ENCODE measurements around the gene OGFR. TPM values are rescaled to one million over a fixed set of nuclear protein-coding genes. Genes with fewer than 3 reads are reported as not detected.

Gene OGFR
- total RNA-seq, 1 experiment from 2014 or later = 73.6 TPM

DNA sequence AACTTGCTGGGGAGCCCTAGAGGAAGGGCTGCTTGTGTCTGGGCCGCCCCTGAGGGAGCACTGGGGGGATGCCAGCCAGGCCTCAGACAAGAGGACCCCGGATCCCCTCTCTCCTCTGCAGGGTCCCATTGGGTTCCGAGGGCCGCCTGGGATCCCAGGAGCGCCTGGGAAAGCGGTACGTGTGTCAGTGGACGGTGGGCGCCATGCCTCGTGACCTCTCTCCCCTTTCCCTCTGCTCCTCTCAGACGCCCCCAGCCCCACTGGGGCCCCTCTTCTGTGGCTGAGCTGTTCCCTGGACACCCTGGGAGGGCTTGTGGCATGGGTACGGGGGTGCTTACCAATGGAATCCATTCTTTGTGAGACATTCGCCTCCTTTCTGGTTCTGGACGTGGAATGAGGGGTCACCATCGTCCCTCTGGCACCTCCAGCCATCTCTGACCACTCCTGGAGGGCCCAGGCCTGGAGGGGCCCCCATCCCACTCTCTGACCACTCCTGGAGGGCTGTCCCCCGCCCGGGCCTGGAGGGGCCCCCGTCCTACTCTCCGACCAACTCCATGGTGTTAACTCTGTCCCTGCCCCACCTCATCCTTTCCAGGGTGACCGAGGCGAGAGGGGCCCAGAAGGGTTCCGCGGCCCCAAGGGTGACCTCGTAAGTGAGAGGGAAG lies 22.1 kb downstream of the OGFR start:
- ChIA-PET RAD21 (ENCODE audit: low non-redundant PET in 1 of 2, low total read pairs in 2 of 2, uncharacterized antibody in 2 of 2, unreplicated experiment in 2 of 2) (no interaction called here), POLR2A (no interaction called here), CTCF (no interaction called here)
- H3K36me3 ChIP-seq (ENCODE audit: control insufficient read depth in 1 of 2, insufficient read depth in 2 of 2, low read length in 2 of 2) = no peaks in the 10 kb centered on the region
- no peak overlapping the region for H3K9ac ChIP-seq (ENCODE audit: low read length)
- no peak overlapping the region for H3K4me3 ChIP-seq (replicated peaks in 1 of 2; ENCODE audit: low read depth in 1 of 2, low read length in 2 of 2)
- ATAC-seq (no peak), DNase-seq (ENCODE audit: low read depth, low spot score) (no peak)
- H3K4me2 ChIP-seq (ENCODE audit: low read length) = no peak overlapping the region
- no peak overlapping the region for H2AFZ ChIP-seq (ENCODE audit: low read depth, low read length, poor library complexity, severe bottlenecking)
- no peaks in the 10 kb centered on the region for H3K27me3 ChIP-seq (ENCODE audit: insufficient read depth, low read length)
- no peaks in the 10 kb centered on the region for H3K79me2 ChIP-seq (ENCODE audit: insufficient read depth, low read length)
- H3K4me1 ChIP-seq (ENCODE audit: control insufficient read depth in 1 of 2, insufficient read depth in 2 of 2, low read length in 2 of 2) = peaks cover 27 to 38% of the 10 kb centered on the region in 2 experiments
- no peaks in the 10 kb centered on the region for H3K9me2 ChIP-seq (ENCODE audit: insufficient read depth)
- no peak overlapping the region for H3K27ac ChIP-seq (ENCODE audit: low read depth, low read length)
- no peaks in the 10 kb centered on the region for H3K9me3 ChIP-seq (ENCODE audit: control insufficient read depth in 1 of 2, insufficient read depth in 1 of 2, low read depth in 1 of 2, low read length in 2 of 2)
- TF ChIP-seq EZH2 (IDR thresholded peaks at IDR 0.05) (no peak), REST (IDR thresholded peaks at IDR 0.05; ENCODE audit: low read depth) (no peak), FOSL1 (IDR thresholded peaks at IDR 0.05; ENCODE audit: low read depth) (no peak), SP1 (IDR thresholded peaks at IDR 0.05; ENCODE audit: low read depth) (no peak), ZBTB33 (IDR thresholded peaks at IDR 0.05; ENCODE audit: extremely low read depth, insufficient replicate concordance, low read length) (no peak), POLR2A (IDR thresholded peaks at IDR 0.05; ENCODE audit: borderline replicate concordance, extremely low read depth, insufficient read depth, insufficient read length) (no peak), SRF (IDR thresholded peaks at IDR 0.05; ENCODE audit: low read depth) (no peak), POLR2AphosphoS5 (IDR thresholded peaks at IDR 0.05; ENCODE audit: low read depth, low read length) (no peak), CEBPB (IDR thresholded peaks at IDR 0.05; ENCODE audit: low read depth) (no peak), ZFX (IDR thresholded peaks at IDR 0.05) (no peak), CTCF (IDR thresholded peaks at IDR 0.05 in 2 of 3, conservative IDR thresholded peaks at IDR 0.05 in 1 of 3; ENCODE audit: borderline replicate concordance in 1 of 3, insufficient read depth in 1 of 3, low read depth in 2 of 3, low read length in 2 of 3) (no peak), ELF1 (IDR thresholded peaks at IDR 0.05; ENCODE audit: borderline replicate concordance, low read depth) (no peak), JUND (IDR thresholded peaks at IDR 0.05) (no peak), EZH2phosphoT487 (IDR thresholded peaks at IDR 0.05; ENCODE audit: borderline replicate concordance) (no peak)
- TF ChIP-seq, protein P1, sequence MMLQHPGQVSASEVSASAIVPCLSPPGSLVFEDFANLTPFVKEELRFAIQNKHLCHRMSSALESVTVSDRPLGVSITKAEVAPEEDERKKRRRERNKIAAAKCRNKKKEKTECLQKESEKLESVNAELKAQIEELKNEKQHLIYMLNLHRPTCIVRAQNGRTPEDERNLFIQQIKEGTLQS (IDR thresholded peaks at IDR 0.05) = no peak
- intact Hi-C loops (cut with micrococcal nuclease) = no loop called here
- BruUV-seq (replicated peaks) = no TSS peak
- no peaks in the 10 kb centered on the region for H4K20me1 ChIP-seq (ENCODE audit: insufficient read depth)

Measured in HCT116 (cell line).